ENCODE results near the gene STRC.
"Not testable (repeated sequence)": the region's sequence is repeated elsewhere in the genome, so short reads cannot be mapped to it uniquely, and the experiment has no call there.

The STRC gene

DNA sequence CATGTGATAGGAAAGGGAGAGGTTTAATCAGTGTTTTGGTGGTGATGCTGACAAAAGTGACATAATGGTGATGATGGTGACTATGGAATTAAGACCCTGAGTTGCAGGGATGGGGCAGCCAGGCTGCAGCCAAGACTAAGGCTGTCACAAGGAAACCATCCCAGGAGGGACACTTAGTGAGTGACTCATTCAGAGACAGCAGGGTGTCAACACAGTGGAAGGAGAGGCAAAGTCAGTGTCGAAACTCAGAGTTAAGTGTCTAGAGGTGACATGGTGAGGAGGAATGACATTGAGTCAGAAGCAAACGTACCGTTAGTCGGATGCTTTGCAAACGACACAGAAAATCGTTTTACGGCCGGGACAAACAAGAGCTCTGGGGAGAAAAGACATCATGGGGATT, 54.8 kb downstream of the STRC start:
- not testable (repeated sequence) for ATAC-seq, DNase-seq

DNA sequence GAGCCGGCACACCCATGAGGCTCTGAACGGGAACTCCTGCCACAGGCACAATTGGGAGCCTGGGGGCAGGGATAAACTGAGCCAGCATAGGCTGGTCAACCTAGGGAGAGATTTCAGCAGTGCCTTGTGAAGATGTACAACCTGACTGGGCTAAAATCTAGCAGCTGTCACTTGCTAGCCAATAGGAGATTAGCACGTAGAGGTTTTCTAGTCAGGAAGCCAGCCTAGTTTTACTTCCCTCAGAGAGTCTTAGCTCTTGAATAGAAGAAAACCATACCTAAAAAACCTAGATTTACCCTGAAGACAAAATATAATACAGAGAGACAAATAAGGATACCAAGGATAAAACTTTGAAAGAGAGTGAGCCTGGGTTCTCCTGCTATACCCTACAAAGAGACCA, 55.8 kb downstream of the STRC start:
- ATAC-seq, DNase-seq: not testable (repeated sequence)

- DNase-seq (no peak), ATAC-seq (no peak)
Measured at GRCh38 chr15:43552986-43553385, 65.6 kb downstream of the STRC start.

DNA sequence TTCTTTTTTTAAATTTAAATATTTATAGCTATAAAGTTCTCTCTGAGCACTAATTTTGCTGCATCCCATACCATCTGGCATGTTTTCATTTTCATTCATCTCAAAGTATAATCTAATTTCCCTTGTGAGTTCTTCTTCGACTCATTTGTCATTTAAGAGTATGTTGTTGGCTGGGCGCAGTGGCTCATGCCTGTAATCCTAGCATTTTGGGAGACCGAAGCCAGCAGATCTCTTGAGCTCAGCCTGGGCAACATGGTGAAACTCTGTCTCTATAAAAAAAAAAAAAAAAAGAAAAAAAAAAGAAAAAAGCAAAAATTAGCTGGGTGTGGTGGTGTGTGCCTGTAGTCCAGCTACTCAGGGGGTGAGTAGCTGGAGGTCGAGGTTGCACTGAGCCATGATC, 66.3 kb downstream of the STRC start:
- ATAC-seq (no peak), DNase-seq (no peak)

- DNase-seq (no peak), ATAC-seq (no peak)
Measured at GRCh38 chr15:43550527-43551363, 67.9 kb downstream of the STRC start.
